Fibroblast of lung (primary cell): Measurements from ENCODE around the gene OSTN.

Experiments used
- EZH2 ChIP-seq: IDR thresholded peaks from 2 replicates; pipeline ENCODE4 v1.5.1; 2012; ENCODE audit warnings: low read length, control low read depth, mild to moderate bottlenecking; ENCODE audit errors: missing control alignments
- TF ChIP-seq, protein P1 (sequence below), 2 donors: IDR thresholded peaks in 1 of 2; conservative IDR thresholded peaks in 1 of 2; 1 replicate in 1 of 2; 2 replicates in 1 of 2; pipeline ENCODE4 v1.5.1; 2011 to 2012; ENCODE audit warnings: low read length in 2 of 2, control low read depth in 1 of 2, inconsistent platforms in 1 of 2, low read depth in 1 of 2, mild to moderate bottlenecking in 1 of 2

DNA sequence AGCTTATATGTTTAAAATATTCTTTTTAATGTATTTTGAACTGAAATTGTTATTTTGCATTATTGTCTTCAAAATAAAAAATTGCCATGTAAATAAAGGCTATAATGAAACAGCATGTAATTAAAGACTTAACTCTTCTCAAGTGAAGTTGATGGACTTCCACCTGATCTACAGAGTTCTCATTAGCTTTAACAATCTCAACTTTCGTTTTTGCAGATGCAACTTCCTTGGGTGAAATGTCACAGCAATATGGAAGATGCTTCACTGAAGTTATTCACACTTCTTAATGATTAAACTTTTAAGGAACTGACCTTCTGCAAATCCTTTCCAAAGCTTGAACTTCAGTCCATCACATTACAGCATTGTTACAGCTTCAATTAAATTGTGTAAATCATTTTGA lies 63.6 kb downstream of the OSTN start:
- TF ChIP-seq, protein P1, sequence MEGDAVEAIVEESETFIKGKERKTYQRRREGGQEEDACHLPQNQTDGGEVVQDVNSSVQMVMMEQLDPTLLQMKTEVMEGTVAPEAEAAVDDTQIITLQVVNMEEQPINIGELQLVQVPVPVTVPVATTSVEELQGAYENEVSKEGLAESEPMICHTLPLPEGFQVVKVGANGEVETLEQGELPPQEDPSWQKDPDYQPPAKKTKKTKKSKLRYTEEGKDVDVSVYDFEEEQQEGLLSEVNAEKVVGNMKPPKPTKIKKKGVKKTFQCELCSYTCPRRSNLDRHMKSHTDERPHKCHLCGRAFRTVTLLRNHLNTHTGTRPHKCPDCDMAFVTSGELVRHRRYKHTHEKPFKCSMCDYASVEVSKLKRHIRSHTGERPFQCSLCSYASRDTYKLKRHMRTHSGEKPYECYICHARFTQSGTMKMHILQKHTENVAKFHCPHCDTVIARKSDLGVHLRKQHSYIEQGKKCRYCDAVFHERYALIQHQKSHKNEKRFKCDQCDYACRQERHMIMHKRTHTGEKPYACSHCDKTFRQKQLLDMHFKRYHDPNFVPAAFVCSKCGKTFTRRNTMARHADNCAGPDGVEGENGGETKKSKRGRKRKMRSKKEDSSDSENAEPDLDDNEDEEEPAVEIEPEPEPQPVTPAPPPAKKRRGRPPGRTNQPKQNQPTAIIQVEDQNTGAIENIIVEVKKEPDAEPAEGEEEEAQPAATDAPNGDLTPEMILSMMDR (conservative IDR thresholded peaks at IDR 0.05 in 1 of 2, IDR thresholded peaks at IDR 0.05 in 1 of 2; ENCODE audit: low read depth in 1 of 2, low read length in 2 of 2) = no peak
- no peak for TF ChIP-seq EZH2
